ENCODE measurements around the gene IQCF2.
"Not testable (repeated sequence)": the region's sequence is repeated elsewhere in the genome, so short reads cannot be mapped to it uniquely, and the experiment has no call there.

IQCF2 gene

DNA sequence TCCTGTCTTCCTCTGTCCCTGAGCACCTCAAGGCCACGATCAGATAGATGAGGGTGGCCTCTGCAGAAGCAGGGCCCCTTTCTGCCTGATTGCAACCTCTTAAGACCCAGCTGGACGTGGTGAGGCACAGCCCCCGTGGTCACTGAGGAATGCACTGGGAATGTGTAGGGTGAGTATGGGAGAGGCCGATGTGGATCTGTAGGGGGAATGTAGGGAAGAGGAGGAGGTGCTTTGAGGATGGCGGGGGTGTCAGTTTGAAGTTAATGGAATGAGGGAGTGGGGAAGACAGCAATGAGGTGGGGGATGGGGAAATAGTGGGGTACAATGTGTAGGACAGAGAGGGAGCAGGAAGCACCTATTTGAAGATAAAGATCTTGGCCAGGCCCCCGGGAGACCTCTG is 14.8 kb downstream of the IQCF2 start:
- no peak for DNase-seq (ENCODE audit: low read depth, low spot score)

DNA sequence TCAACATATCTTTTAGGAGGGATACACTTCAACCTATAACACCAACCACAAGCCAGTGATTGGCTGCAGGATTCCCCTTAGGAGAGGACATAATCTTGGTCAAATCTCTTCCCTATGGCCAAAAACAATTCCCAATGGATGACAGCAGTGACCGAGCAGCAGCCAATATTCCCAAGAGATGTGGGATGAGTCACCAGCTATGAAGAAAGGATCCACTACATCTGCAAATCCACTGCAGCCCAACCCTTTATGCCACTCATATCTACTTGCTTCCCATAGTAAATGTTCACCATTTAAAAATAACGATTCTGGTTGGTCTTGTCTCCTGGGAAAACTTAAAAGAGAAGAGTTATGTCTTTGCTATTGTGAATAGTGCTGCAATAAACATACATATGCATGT is 18.5 kb downstream of the IQCF2 start:
- DNase-seq (ENCODE audit: low read depth, low spot score): no peak

DNA sequence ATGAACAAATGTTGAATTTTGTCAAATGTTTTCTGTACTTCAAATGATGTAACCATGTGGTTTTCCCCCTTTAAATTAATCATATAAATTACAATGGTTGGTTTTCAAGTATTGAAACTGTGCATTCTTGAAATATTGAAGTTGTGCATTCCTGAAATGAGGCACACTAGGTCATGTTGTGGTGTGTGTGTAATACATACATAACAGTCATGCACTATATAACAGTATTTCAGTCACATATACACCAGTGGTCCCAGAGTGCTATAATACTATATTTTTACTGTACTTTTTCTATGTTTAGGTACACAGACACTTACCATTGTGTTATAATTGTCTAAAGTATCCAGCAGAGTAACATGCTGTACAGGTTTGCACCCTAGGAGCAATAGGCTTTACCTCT is 25.0 kb downstream of the IQCF2 start:
- no peak for DNase-seq (ENCODE audit: low read depth, low spot score)

DNA sequence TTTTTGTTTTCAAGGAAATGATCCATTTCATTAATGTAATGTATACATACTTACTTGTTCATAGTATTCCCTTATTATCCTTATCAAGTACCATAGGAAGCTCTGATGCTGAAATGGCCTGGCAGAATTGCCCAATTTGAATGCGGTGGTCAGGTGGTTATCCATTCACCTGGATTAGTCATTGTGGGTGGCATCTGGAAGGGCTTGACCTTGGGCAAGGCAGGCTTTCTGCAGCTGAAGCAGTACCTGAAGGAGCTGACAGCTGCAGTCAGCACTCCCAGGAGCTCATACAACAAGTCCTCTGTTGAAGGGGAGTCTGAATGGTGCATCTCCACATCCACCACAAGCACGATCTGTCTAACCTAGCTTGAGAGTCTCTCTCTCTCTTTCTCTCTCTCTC is 26.2 kb downstream of the IQCF2 start:
- no peak for DNase-seq (ENCODE audit: low read depth, low spot score)

DNA sequence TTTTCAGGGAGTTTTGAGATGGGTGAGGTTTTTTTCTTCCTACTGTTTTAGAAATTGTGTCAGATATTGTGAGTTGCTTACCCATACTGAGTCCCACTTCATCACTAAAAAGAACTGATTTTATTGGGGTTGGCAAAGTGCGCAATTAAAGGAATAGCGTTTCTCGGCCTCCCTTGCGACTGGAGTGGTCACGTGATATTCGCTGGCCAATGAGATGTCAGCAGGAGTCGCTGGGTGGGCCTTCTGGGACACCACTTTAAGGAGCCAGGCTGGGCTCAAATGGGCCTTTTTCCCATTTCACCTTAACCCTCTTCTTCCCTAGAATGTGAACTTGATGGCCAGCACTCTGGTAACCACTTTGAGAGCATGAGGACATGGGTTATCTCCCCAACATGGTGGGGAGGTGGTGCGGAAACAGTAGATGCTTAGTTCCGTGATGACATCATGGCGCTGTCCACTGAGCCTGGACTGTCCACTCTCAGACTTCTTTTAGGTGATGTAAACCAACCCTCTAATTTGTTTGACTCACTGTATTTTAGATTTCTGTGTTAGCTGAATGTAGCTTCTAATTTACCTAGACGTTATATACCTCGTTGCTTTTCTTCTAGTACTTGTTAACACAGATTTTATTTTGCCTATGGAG is 27.2 kb downstream of the IQCF2 start:
- no peak for DNase-seq (ENCODE audit: low read depth, low spot score)

DNA sequence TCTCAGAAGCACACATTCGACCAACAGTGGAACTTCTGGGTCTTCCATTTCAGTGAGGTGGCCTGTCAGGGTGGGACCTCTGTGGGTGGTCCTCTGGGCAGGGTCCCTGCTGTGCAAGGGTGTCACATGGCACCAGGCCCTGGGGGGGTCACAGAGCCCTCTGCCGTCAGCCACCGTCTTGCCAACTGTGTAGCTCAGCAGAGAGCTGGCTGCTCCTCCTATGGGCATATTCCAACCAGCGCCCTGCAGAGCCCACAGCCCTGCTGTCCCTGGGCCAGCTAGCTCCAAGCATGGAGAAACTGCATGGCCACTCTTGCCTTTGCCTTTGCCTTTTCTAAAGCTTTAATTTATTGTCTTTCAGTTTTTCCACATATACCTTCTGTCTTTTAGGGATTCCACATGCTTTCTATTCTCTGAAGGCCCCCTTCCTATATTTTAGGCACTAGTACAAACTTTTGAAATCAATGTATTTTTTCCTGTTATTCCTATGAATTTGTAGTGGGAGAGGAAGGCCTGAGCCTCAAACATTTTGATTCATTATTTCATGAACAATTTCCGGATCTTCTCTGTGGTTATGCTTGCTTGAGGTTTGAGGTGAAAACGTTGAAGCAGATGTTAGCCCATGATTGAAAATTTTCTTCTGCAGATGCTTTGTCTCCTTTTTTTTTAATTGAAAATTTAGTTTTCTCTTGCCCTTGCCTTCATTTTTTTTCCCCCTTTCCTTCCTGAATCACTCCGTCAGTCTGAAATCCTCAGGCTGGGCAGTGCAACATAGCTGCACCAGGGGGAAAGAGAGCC is 30.0 kb downstream of the IQCF2 start:
- no peak for DNase-seq (ENCODE audit: low read depth, low spot score)

DNA sequence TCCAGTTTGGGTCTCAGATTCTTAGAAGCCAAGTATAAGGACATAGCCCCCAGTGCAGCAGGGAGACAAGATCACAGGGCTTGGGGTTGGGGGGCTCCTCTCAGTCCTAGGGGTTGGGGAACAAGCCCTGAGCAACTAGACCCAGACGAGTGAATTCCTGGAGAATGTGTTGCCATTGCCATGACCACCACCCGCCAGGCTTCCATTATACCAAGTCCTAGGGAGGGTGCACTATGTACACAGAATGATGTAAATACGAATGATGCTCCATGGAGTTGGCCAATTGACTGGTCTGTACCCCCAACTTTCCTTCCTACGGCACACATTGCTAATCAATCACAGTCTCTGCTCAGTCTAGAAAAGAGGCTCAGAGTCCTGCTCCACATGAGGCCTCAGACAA is 33.0 kb downstream of the IQCF2 start:
- no peak for DNase-seq (ENCODE audit: low read depth, low spot score)

DNA sequence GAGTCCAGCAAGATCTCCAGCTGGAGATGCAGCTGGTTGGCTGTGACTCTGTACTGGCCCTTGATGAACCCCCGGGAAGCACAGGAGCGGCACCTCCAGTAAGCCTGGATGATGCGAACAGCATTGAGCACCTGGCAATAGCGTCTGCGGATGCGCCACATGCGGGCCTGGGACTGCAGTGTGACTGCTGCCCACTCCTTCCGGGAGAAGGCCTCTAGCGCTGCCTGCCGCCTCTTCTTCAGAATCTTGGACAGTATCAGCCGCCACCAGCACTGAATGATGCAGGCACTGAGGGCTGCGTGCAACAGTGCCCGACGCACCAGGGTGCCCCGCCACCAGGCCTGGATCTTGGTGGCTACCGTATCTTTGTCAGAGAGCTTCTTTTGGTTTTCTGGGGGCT is 33.5 kb downstream of the IQCF2 start:
- DNase-seq (ENCODE audit: low read depth, low spot score): no peak

DNA sequence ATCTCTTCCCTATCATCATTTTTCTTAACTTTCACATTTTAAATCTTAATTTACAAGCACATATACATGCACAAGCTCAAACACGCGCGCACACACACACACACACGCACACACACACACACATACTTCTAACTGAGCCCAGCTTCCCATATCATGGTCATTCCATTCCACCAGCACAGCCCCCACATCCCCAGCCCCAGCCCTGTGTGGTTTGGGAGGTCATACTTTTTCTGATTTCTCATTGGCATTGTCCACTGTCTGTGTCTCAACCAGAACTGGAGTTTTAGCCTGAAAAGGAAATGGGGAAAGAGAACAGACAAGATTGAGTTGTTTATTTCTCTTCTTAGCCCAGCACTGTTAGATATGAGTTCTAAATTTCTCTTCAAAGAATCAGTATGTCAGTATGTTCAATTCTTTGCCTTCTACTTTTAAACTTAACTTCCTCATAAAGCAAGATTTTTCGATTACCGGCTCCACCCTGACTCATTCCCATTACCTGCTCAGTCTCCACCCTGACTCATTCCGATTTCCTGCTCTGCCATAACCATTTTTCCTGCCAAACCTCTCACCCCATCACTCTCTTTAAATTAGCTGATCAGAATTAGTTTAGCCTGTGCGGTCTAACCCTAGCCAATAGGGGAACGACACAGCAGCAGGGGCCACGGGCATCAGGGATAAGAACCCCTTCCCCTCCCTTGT is 35.3 kb downstream of the IQCF2 start:
- DNase-seq (ENCODE audit: low read depth, low spot score): no peak

DNA sequence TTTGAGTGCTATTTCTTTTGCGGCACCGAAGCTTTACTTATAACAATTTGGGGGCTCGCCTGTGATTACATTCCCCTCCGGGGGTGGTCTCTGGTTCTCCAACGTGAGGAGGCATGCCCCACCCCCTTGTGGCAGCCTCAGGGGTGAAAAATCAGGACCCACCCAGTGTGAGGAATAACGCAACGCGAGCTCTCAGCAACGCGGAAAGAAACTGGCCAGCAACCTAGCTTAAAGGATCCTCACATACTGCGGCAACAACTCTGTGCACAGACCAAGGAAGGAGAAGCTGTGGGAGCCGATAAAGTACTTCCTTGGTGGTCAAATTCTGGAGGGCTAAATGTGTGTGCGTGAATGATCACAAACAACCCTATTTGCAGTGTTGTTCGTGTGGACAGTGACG is 36.0 kb downstream of the IQCF2 start:
- no peak for DNase-seq (ENCODE audit: low read depth, low spot score)

DNA sequence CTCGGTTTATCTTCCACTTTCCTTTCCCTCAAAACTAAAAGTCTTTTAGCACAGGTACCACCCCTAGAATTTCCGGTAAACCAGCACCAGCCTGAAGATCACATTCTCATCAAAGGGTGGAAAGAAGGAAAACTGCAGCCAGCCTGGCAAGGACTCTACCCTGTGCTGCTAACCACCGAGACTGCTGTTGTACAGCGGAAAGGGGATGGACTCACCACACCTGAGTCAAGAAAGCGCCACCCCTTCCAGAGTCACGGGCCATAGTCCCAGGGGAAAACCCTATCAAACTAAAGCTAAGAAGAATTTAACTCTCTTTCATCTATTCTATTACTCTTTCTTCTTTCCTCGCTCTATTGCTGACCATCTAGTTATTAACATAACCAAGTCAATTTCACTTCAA is 38.6 kb downstream of the IQCF2 start:
- not testable (repeated sequence) for DNase-seq (ENCODE audit: low read depth, low spot score)

DNA sequence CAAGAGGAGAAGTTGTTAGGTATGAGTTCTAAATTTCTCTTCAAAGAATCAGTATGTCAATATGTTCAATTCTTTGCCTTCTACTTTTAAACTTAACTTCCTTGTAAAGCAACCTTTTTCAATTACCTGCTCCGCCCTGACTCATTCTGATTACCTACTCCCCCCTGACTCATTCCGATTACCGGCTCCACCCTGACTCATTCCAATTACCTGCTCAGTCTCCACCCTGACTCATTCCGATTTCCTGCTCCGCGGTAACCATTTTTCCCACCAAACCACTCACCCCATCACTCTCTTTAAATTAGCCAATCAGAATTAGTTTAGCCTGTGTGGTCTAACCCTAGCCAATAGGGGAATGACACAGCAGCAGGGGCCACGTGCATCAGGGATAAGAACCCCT is 40.9 kb downstream of the IQCF2 start:
- not testable (repeated sequence) for DNase-seq (ENCODE audit: low read depth, low spot score)

DNA sequence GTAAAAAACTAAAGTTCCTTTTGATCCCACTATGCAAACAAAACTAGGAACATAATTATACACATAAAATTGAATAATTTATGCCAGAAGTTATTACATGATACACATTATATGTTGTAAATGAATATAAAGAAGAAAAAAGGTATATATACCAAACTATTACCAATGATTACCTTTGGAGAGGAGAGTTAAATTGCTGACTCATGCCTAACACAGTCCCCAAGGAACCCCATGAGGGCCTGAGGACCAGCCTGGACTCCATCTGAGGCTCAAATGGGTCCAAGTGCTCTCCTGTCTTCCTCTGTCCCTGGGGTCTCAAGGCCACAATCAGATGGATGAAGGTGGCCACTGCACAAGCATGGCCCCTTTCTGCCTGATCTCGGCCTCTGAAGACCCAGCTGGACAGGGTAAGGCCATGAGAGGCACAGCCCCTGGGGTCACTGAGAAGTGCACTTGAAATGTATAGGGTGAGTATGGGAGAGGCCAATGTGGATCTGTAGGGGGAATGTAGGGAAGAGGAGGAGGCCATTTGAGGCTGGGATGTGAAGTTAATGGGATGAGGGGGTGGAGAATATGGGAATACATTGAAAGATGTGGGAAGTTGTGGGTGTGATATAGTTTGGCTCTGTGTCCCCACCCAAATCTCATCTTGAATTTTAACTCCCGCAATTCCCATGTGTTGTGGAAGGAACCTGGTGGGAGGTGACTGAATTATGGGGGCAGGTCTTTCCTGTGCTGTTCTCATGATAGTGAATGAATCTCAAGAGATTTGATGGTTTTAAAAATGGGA is 42.8 kb downstream of the IQCF2 start:
- DNase-seq (ENCODE audit: low read depth, low spot score): no peak

DNA sequence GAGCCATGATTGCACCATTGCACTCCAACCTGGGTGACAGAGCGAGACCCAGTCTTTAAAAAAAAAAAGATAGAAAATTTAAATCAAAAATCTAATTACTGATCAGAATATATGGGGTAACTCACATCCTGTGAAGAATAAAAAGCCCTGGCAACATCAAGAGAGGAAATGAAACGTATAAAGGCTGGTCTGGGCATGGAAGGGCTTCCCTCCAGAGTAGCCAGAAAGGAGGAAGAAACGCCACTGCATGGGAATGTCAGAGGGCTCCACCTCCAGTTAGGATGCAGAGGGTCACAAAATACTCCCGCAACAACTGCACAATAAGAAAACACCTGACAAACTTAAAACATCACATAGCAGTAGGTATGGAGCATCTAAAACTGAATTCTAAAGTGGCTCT is 46.6 kb downstream of the IQCF2 start:
- no peak for DNase-seq (ENCODE audit: low read depth, low spot score)

Measured in brain pericyte (primary cell).